Mesendoderm (in vitro differentiated cells): ENCODE data around the gene DNAH17.

Source experiments
- DNase-seq: peaks from one replicate; pipeline ENCODE4 v3.0.0; 2013
- H2AK5ac ChIP-seq: 2 replicates; pipeline ENCODE4 v1.6.1; 2013; ENCODE audit warnings: low read length, inconsistent platforms
- H2BK120ac ChIP-seq: 2 replicates; pipeline ENCODE4 v1.6.1; 2013; ENCODE audit warnings: low read depth, mild to moderate bottlenecking, low read length, moderate library complexity, mixed read lengths
- H2BK15ac ChIP-seq: replicated peaks from 2 replicates; pipeline ENCODE4 v1.6.1; 2013; ENCODE audit warnings: low read depth, mild to moderate bottlenecking, moderate library complexity
- H2BK5ac ChIP-seq: 2 replicates; pipeline ENCODE4 v1.6.1; 2013; ENCODE audit warnings: low read length, inconsistent platforms
- H3K18ac ChIP-seq: 2 replicates; pipeline ENCODE4 v1.6.1; 2013; ENCODE audit warnings: mild to moderate bottlenecking, low read length, mixed read lengths
- H3K23ac ChIP-seq: one replicate; pipeline ENCODE4 v1.6.1; 2013; ENCODE audit warnings: low read length
- H3K27ac ChIP-seq: 2 replicates; pipeline ENCODE4 v1.5.1; 2013; ENCODE audit warnings: low read depth, mild to moderate bottlenecking, inconsistent platforms, low read length, moderate library complexity
- H3K27me3 ChIP-seq: 2 replicates; pipeline ENCODE4 v1.6.1; 2013; ENCODE audit warnings: low read length, control low read depth, mild to moderate bottlenecking, inconsistent platforms; ENCODE audit not compliant: insufficient read depth, poor library complexity
- H3K36me3 ChIP-seq: 2 replicates; pipeline ENCODE4 v1.6.1; 2013; ENCODE audit warnings: low read length, inconsistent platforms; ENCODE audit not compliant: control insufficient read depth, insufficient read depth
- H3K4ac ChIP-seq: one replicate; pipeline ENCODE4 v1.6.1; 2013; ENCODE audit warnings: low read depth, mild to moderate bottlenecking, low read length, moderate library complexity
- H3K4me1 ChIP-seq: 2 replicates; pipeline ENCODE4 v1.6.1; 2013; ENCODE audit warnings: low read depth, low read length, inconsistent platforms; ENCODE audit not compliant: control insufficient read depth
- H3K4me2 ChIP-seq: 2 replicates; pipeline ENCODE4 v1.6.1; 2013; ENCODE audit warnings: low read length
- H3K4me3 ChIP-seq: 2 replicates; pipeline ENCODE4 v1.5.1; 2013; ENCODE audit warnings: mild to moderate bottlenecking, low read length
- H3K56ac ChIP-seq: one replicate; pipeline ENCODE4 v1.6.1; 2013; ENCODE audit warnings: low read length
- H3K79me1 ChIP-seq: 2 replicates; pipeline ENCODE4 v1.6.1; 2013; ENCODE audit warnings: low read length, inconsistent platforms
- H3K79me2 ChIP-seq: 2 replicates; pipeline ENCODE4 v1.6.1; 2013; ENCODE audit warnings: mild to moderate bottlenecking, low read length; ENCODE audit not compliant: control insufficient read depth, insufficient read depth
- H3K9ac ChIP-seq: 2 replicates; pipeline ENCODE4 v1.6.1; 2013; ENCODE audit warnings: low read length, inconsistent platforms
- H4K5ac ChIP-seq: one replicate; pipeline ENCODE4 v1.6.1; 2013; ENCODE audit warnings: low read length
- H4K8ac ChIP-seq: one replicate; pipeline ENCODE4 v1.6.1; 2013; ENCODE audit warnings: low read depth, mild to moderate bottlenecking, control low read depth, low read length, moderate library complexity
- WGBS: extraction: QIAGEN DNeasy Blood & Tissue Kit; methylation state at CpG from one replicate; pipeline ENCODE4 v1.1.7; 2013; ENCODE audit warnings: low lambda C conversion rate, missing lambda C conversion rate; ENCODE audit not compliant: insufficient coverage; ENCODE audit errors: extremely low coverage; 5-methylcytosine and 5-hydroxymethylcytosine counted together

Gene DNAH17

GRCh38 chr17:78431692-78431958 is 145.6 kb downstream of the DNAH17 start:
- H3K56ac ChIP-seq, result no peak overlapping the region
- no peak overlapping the region for H3K4me2 ChIP-seq
- H3K9ac ChIP-seq, result no peak overlapping the region
- no peak overlapping the region for H2BK5ac ChIP-seq
- H3K4me3 ChIP-seq, result no peak overlapping the region
- no CpG with 5 or more reads among the region's 11 CpGs for WGBS
- H3K79me1 ChIP-seq, result no peaks in the 10 kb centered on the region
- H3K79me2 ChIP-seq, result no peaks in the 10 kb centered on the region
- no peak overlapping the region for H2BK120ac ChIP-seq
- H3K36me3 ChIP-seq, result no peaks in the 10 kb centered on the region
- H4K8ac ChIP-seq, result no peak overlapping the region
- H2BK15ac ChIP-seq, result no peak overlapping the region
- H3K27ac ChIP-seq, result no peak overlapping the region
- H3K4ac ChIP-seq, result no peak overlapping the region
- no peak overlapping the region for H3K18ac ChIP-seq
- no peak overlapping the region for H3K23ac ChIP-seq
- H2AK5ac ChIP-seq, result no peak overlapping the region
- no peaks in the 10 kb centered on the region for H3K27me3 ChIP-seq
- H3K4me1 ChIP-seq, result no peaks in the 10 kb centered on the region
- no peak for DNase-seq
- H4K5ac ChIP-seq, result no peak overlapping the region

DNA sequence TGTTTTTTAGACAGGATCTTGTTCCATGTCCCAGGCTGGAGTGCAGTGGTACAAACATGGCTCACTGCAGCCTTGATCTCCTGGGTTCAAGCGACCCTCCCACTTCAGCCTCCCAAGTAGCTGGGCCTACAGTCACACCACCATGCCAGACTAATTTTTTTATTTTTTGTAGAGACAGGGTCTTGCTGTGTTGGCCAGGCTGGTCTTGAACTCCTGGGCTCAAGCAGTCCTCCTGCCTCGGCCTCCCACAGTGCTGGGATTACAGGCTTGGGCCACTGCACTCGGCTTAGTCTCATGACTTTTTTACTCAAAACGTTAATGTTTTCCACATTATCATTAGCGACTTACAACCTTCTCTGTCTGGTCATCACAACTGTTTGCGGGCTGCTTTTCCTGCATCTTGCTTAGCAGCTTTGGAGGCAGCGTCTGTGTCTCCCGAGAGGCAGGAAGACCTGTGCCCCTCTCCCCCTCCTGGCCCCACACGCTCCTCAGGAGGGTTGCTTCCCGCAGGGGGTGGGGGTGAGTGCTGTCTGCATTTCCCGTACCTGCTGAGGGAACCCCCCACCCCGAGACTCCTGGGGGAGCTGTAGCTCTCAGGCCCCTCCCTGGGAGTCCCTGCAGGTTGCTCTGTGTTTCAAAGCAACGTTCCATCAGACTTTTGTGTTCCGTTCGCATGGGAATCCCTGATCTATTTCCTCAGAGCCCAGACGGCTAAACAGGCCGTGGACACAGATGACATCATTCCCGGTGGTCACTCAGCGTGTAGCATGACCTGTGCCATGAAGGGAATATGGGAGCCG is 146.1 kb downstream of the DNAH17 start:
- Histone ChIP-seq H3K79me1 (no peaks in the 10 kb centered on the region), H3K4ac (no peak overlapping the region), H4K8ac (no peak overlapping the region), H4K5ac (no peak overlapping the region), H3K79me2 (no peaks in the 10 kb centered on the region), H2BK120ac (no peak overlapping the region), H3K18ac (no peak overlapping the region), H3K36me3 (no peaks in the 10 kb centered on the region), H3K4me2 (no peak overlapping the region), H3K4me1 (no peaks in the 10 kb centered on the region), H3K56ac (no peak overlapping the region), H3K23ac (no peak overlapping the region), H2BK5ac (no peak overlapping the region), H3K4me3 (no peak overlapping the region), H2BK15ac (no peak overlapping the region), H3K9ac (no peak overlapping the region), H3K27ac (no peak overlapping the region), H3K27me3 (no peaks in the 10 kb centered on the region), H2AK5ac (no peak overlapping the region)
- DNase-seq, result no peak
- WGBS, result no CpG with 5 or more reads among the region's 20 CpGs

DNA sequence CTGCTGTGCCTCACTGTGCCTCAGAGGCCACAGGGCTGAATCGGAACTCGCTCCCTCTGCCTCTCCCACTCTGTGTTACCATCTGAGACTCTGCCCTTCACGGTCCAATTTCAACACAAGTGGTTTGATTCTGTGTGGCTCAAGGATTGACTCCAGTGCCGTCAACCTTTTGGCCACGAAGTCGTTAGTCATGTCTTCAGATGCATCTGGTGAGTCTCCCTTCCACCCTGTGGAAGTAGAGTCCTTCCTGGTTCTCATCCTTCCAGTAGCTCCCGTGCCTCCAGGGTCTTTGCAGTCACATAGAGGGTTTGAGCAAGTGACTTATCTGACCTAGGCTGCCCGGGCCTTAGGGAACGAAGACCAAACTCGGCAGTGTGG is 147.6 kb downstream of the DNAH17 start:
- Histone ChIP-seq H4K8ac (no peak overlapping the region), H3K4me2 (no peak overlapping the region), H2BK5ac (no peak overlapping the region), H3K18ac (no peak overlapping the region), H3K36me3 (peaks cover 2% of the 10 kb centered on the region), H3K9ac (no peak overlapping the region), H3K4ac (no peak overlapping the region), H3K23ac (no peak overlapping the region), H3K56ac (no peak overlapping the region), H4K5ac (no peak overlapping the region), H2AK5ac (no peak overlapping the region), H2BK15ac (no peak overlapping the region), H3K27ac (no peak overlapping the region), H3K79me2 (no peaks in the 10 kb centered on the region), H3K4me1 (no peaks in the 10 kb centered on the region), H3K4me3 (no peak overlapping the region), H3K27me3 (no peaks in the 10 kb centered on the region), H2BK120ac (no peak overlapping the region), H3K79me1 (no peaks in the 10 kb centered on the region)
- no CpG with 5 or more reads among the region's 10 CpGs for WGBS
- DNase-seq, result no peak

DNA sequence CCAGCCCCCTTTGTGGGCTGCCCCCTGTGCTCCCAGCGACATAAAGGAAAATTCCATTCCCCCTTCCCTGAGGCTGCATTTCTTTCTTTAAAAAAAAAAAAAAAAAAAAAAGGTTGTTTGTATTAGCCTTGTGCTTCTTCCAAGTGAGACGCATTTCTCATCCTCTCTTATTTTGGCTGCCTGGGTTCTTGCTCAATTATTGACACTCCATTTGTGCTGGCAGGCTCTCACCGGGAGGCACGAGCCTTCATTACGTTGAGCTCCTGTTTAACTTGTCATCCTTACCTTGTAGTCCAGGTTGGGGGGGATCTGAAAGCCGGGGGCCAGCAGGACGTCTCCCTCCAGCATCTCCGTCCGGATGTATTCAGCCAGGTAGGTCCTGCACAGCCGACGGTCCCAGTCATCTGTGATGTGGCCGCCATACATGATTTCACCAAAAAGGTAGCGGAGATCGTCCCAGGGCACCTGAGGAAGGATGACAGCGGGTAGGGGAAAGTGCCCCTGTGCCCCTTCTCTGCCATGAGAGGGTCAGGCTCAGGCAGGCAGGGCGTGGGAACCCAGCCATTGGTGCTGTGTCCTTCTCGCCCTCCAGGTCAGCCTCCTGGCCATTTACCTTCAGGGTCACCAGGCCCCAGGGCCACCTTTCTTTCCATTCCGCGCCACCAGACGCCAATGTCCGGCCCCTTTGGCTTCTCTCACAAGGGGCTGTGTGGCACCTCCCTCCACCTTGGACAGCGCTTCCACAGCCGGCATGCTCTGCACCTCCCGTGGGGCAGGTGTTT is 148.2 kb downstream of the DNAH17 start:
- no CpG with 5 or more reads among the region's 24 CpGs for WGBS
- Histone ChIP-seq H3K9ac (no peak overlapping the region), H3K23ac (no peak overlapping the region), H3K4me1 (no peaks in the 10 kb centered on the region), H3K27me3 (no peaks in the 10 kb centered on the region), H2BK15ac (no peak overlapping the region), H3K36me3 (peaks cover 4% of the 10 kb centered on the region), H3K4ac (no peak overlapping the region), H3K56ac (no peak overlapping the region), H2AK5ac (no peak overlapping the region), H3K79me2 (no peaks in the 10 kb centered on the region), H3K4me2 (no peak overlapping the region), H3K18ac (no peak overlapping the region), H3K27ac (no peak overlapping the region), H4K8ac (no peak overlapping the region), H2BK5ac (no peak overlapping the region), H2BK120ac (no peak overlapping the region), H4K5ac (no peak overlapping the region), H3K4me3 (no peak overlapping the region), H3K79me1 (no peaks in the 10 kb centered on the region)
- no peak for DNase-seq

GRCh38 chr17:78428025-78428575 is 149.1 kb downstream of the DNAH17 start:
- Histone ChIP-seq H3K4me2 (no peak overlapping the region), H3K27me3 (no peaks in the 10 kb centered on the region), H3K23ac (no peak overlapping the region), H3K79me1 (peaks cover 2% of the 10 kb centered on the region), H3K36me3 (peaks cover 5% of the 10 kb centered on the region), H3K9ac (no peak overlapping the region), H3K56ac (no peak overlapping the region), H4K5ac (no peak overlapping the region), H3K79me2 (no peaks in the 10 kb centered on the region), H4K8ac (no peak overlapping the region), H2BK15ac (no peak overlapping the region), H3K4me3 (no peak overlapping the region), H3K27ac (no peak overlapping the region), H3K4me1 (no peaks in the 10 kb centered on the region), H2BK5ac (no peak overlapping the region), H3K4ac (no peak overlapping the region), H2BK120ac (no peak overlapping the region), H3K18ac (no peak overlapping the region), H2AK5ac (no peak overlapping the region)
- DNase-seq, result no peak
- no CpG with 5 or more reads among the region's 20 CpGs for WGBS
